CD4-positive, CD25-positive, alpha-beta regulatory T cell (primary cell): ENCODE measurements around the gene NPM1. TPM values are rescaled to one million over a fixed set of nuclear protein-coding genes. Genes with fewer than 3 reads are reported as not detected.

Experiments
- polyA plus RNA-seq, 4 donors: library from polyadenylated mRNA; unstranded; fragments of 300-500 nt; fragmentation: Illumina TruSeq; gene quantifications; one replicate each; pipeline ENCODE4 v1.2.3, GENCODE V29; 2021
- total RNA-seq: library from RNA; stranded (reverse); gene quantifications from one replicate; pipeline ENCODE4 v1.2.3, GENCODE V29; 2022

The NPM1 gene
- total and polyA plus RNA-seq, 5 donors from 2014 or later: 624 to 813 (median 766) TPM

Other genes with a start within 250 kb of the NPM1 start
- gene TLX3, start 78.6 kb upstream of the NPM1 start, total RNA-seq: not detected
- gene TLX3, start 78.6 kb upstream of the NPM1 start, polyA plus RNA-seq: not detected
- gene FGF18, start 31.8 kb downstream of the NPM1 start, total RNA-seq: 0.57 TPM
- gene FGF18, start 31.8 kb downstream of the NPM1 start, polyA plus RNA-seq: under 1 TPM in 1 of 4 donors, not detected in 3; 0.18 TPM